OCI-LY7 (cell line): ENCODE results near the gene TM7SF2. TPM values are rescaled to one million over a fixed set of nuclear protein-coding genes. Genes with fewer than 3 reads are reported as not detected.

Experiments
- BruUV-seq: library from RNA; stranded (reverse); fragments of 400-500 nt; replicated peaks from 2 replicates; lab custom pipeline; 2021; lab: Mats Ljungman, UMichigan
- CTCF ChIA-PET: fragments of 300-600 bp; sonication (Branson Sonifier 250); formaldehyde crosslinking; loops from one replicate; lab custom pipeline; 2022; ENCODE audit warnings: antibody characterized with exemption; ENCODE audit not compliant: unreplicated experiment; lab: Charles Lee
- POLR2A ChIA-PET: fragments of 300-600 bp; sonication (Branson Sonifier 250); formaldehyde crosslinking; loops from one replicate; lab custom pipeline; 2022; ENCODE audit warnings: antibody characterized with exemption; lab: Charles Lee
- DNase-seq: peaks from one replicate; pipeline ENCODE4 v3.0.0-alpha.2; 2015; ENCODE audit warnings: low spot score
- H2AFZ ChIP-seq: fragments of 200-600 bp; sonication (generic), shearing (Covaris generic); 2 replicates; pipeline ENCODE4 v1.6.1; 2014; ENCODE audit warnings: mild to moderate bottlenecking, antibody characterized with exemption, low read length, moderate library complexity
- H3K27ac ChIP-seq: fragments of 200-600 bp; sonication (generic); 2 replicates; pipeline ENCODE4 v1.5.1; 2014; ENCODE audit warnings: mixed run types, low read depth, mild to moderate bottlenecking, moderate library complexity, low read length, inconsistent platforms; ENCODE audit not compliant: poor library complexity, severe bottlenecking
- H3K36me3 ChIP-seq: fragments of 200-600 bp; sonication (generic); 2 replicates; pipeline ENCODE4 v1.6.1; 2014; ENCODE audit warnings: mild to moderate bottlenecking, antibody characterized with exemption, low read length, moderate library complexity, mixed read lengths; ENCODE audit not compliant: insufficient read depth
- H3K4me1 ChIP-seq: fragments of 200-600 bp; sonication (generic); 2 replicates; pipeline ENCODE4 v1.5.1; 2014; ENCODE audit warnings: mild to moderate bottlenecking, low read length; ENCODE audit not compliant: insufficient read depth, poor library complexity, severe bottlenecking
- H3K4me2 ChIP-seq: fragments of 200-600 bp; sonication (generic); 2 replicates; pipeline ENCODE4 v1.6.1; 2014; ENCODE audit warnings: mild to moderate bottlenecking, low read length
- H3K4me3 ChIP-seq: fragments of 200-600 bp; sonication (generic); 2 replicates; pipeline ENCODE4 v1.5.1; 2014; ENCODE audit warnings: mild to moderate bottlenecking, low read depth, low read length; ENCODE audit not compliant: poor library complexity, severe bottlenecking
- H3K79me2 ChIP-seq: fragments of 200-600 bp; sonication (generic); 2 replicates; pipeline ENCODE4 v1.6.1; 2016; ENCODE audit warnings: low read depth, mild to moderate bottlenecking, low read length, moderate library complexity, mixed read lengths; ENCODE audit not compliant: insufficient read depth
- H3K9me2 ChIP-seq: fragments of 200-600 bp; sonication (generic); 2 replicates; pipeline ENCODE4 v1.6.1; 2016; ENCODE audit warnings: mild to moderate bottlenecking, low read length, mixed read lengths; ENCODE audit not compliant: insufficient read depth
- H3K9me3 ChIP-seq: fragments of 200-600 bp; sonication (generic); 2 replicates; pipeline ENCODE4 v1.6.1; 2014; ENCODE audit warnings: mild to moderate bottlenecking, mixed run types, low read length, mixed read lengths
- H4K20me1 ChIP-seq: fragments of 200-600 bp; sonication (generic); 2 replicates; pipeline ENCODE4 v1.6.1; 2014; ENCODE audit warnings: mild to moderate bottlenecking, antibody characterized with exemption, low read length, moderate library complexity, mixed read lengths; ENCODE audit not compliant: insufficient read depth
- CTCF ChIP-seq: fragments of 200-600 bp; sonication (generic); conservative IDR thresholded peaks from 2 replicates; pipeline ENCODE4 v1.5.1; 2014; ENCODE audit warnings: mild to moderate bottlenecking, antibody characterized with exemption, low read length, moderate library complexity, mixed read lengths
- EZH2phosphoT487 ChIP-seq: fragments of 200-600 bp; sonication (generic); IDR thresholded peaks from 2 replicates; pipeline ENCODE4 v1.6.1; 2018; ENCODE audit warnings: low read depth, borderline replicate concordance, mild to moderate bottlenecking, mixed run types, antibody characterized with exemption, low read length, moderate library complexity, mixed read lengths
- intact Hi-C: fragments of 100-400 bp; cut with micrococcal nuclease; formaldehyde crosslinking; loops from one replicate; pipeline ENCODE4 v1.10.0; 2022; ENCODE audit not compliant: unreplicated experiment
- total RNA-seq, 2 experiments: library from RNA; depleted of rRNA in 1 of 2; stranded (reverse); fragments of >200 nt in 1 of 2; shearing (Covaris generic) in 1 of 2; gene quantifications; 2 replicates each; pipeline ENCODE4 v1.2.3, GENCODE V29; 2014 to 2022

Gene TM7SF2
- total RNA-seq, 2 experiments from 2014 or later: 25.8 to 54.1 TPM

GRCh38 chr11:65129649-65130441 lies 18.2 kb downstream of the TM7SF2 start:
- peak overlapping the region; percentile 98 for H3K27ac ChIP-seq
- no peaks in the 10 kb centered on the region for H4K20me1 ChIP-seq
- TF ChIP-seq EZH2phosphoT487 (no peak), CTCF (peak; percentile 72)
- no peaks in the 10 kb centered on the region for H3K9me2 ChIP-seq
- H3K4me3 ChIP-seq: peak overlapping the region; percentile 98
- BruUV-seq: no TSS peak
- intact Hi-C loops: loop anchor here (5.0 kb wide), 2 partner anchors 37 to 278 kb away; no protein-coding TSS in a partner anchor
- peaks cover 43% of the 10 kb centered on the region for H3K4me1 ChIP-seq
- DNase-seq: peak; percentile 75
- ChIA-PET POLR2A (interaction anchor here (0.6 to 1.7 kb wide), 2 partner anchors 13 to 135 kb away, joined by 3 to 4 read pairs; no protein-coding TSS in a partner anchor), CTCF (no interaction called here)
- no peaks in the 10 kb centered on the region for H3K9me3 ChIP-seq
- no peak overlapping the region for H2AFZ ChIP-seq
- peak overlapping the region; percentile 99 for H3K4me2 ChIP-seq
- peaks cover 91% of the 10 kb centered on the region for H3K36me3 ChIP-seq
- peaks cover 52% of the 10 kb centered on the region for H3K79me2 ChIP-seq

- TF ChIP-seq CTCF (no peak), EZH2phosphoT487 (no peak)
- DNase-seq: peak; percentile 73
- H3K36me3 ChIP-seq: peaks cover 82% of the 10 kb centered on the region
- ChIA-PET CTCF (interaction anchor here (0.5 kb wide), 1 partner anchor 417 kb away, joined by 3 read pairs; no protein-coding TSS in a partner anchor), POLR2A (interaction anchor here (0.6 to 6.1 kb wide), 10 partner anchors 9 to 134 kb away, joined by 3 to 47 read pairs (median 5); partner anchors contain the start of genes CAPN1, FAU, MRPL49 and TM7SF2)
- H3K79me2 ChIP-seq: peaks cover 55% of the 10 kb centered on the region
- H2AFZ ChIP-seq: no peak overlapping the region
- H3K4me1 ChIP-seq: peaks cover 49% of the 10 kb centered on the region
- no peaks in the 10 kb centered on the region for H3K9me3 ChIP-seq
- H3K27ac ChIP-seq: peak overlapping the region; percentile 98
- no peaks in the 10 kb centered on the region for H4K20me1 ChIP-seq
- H3K4me2 ChIP-seq: peak overlapping the region; percentile 99
- no TSS peak for BruUV-seq
- no peaks in the 10 kb centered on the region for H3K9me2 ChIP-seq
- intact Hi-C loops: loop anchor here (5.0 kb wide), 2 partner anchors 36 to 279 kb away; no protein-coding TSS in a partner anchor
- H3K4me3 ChIP-seq: peak overlapping the region; percentile 98
These were observed 19.2 kb downstream of the TM7SF2 start for GRCh38 chr11:65130631-65131416.
